ENCODE data around the gene ST7L.

- TF ChIP-seq CTCF (conservative IDR thresholded peaks at IDR 0.05 in 1 of 2, IDR thresholded peaks at IDR 0.05 in 1 of 2; ENCODE audit: extremely low read depth in 1 of 2, insufficient read depth in 1 of 2, low read depth in 1 of 2, low read length in 2 of 2) (no peak), EZH2 (IDR thresholded peaks at IDR 0.05; ENCODE audit: borderline replicate concordance, low read length) (no peak)
These were observed 140.6 kb downstream of the ST7L start for GRCh38 chr1:112478314-112478713.

Data from mammary epithelial cell (primary cell).